Amniotic stem cell (primary cell): ENCODE measurements around the gene REXO2.

Source experiments
- DNase-seq: peaks from one replicate; lab custom pipeline; 2025; lab: John Stamatoyannopoulos, UW

REXO2 gene

GRCh38 chr11:114439229-114440120 lies at the start of gene REXO2:
Gene REXO2, plus strand, starts transcription at chr11:114439467. Its CDS starts 62 bp downstream, at chr11:114439529.
- peak; percentile 82 for DNase-seq

DNA sequence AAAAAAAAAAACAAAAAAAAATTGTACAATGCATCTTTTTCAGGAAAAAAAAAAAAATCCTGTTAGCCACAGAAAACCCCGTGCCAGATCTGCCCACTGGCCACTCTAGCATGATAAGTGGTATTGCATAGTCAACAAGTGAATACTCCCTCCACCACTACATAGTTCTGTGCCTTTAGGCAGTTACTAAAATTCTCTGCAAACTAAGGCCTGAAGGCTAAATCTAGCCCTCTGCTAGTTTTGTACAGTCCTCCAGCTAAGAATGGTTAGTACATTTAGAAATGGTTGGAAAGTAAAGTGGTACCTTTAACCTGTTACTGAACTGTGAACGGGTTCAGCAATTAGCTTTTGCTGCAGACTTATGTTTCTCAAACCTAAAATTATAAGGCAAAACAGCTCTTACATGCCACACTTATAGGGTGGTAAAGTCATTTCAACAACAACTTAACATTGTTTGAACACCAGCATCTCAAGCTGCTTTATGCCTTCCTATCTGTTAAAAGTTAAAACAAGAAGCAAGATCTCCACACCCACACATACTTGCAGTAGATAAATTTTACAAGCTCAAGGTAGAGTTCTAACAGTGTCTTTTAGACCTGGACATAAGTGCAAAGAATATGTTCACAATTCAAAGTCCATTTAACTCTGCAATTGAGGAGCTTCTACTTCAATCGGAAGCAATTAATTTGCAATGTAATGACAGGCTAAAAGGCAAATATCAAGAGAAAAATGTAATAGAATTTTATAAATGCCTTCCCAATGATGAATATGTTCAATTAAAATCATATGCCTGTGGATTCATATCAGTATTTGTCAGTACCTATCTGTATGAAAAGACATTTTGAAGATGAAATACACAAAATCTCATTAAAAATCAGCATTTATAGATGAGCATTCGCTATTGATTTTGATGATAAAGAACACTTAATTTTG lies 46.3 kb upstream of the REXO2 start:
- no peak for DNase-seq

- no peak for DNase-seq
These were observed 43.5 kb upstream of the REXO2 start for GRCh38 chr11:114395736-114396135.

GRCh38 chr11:114396916-114397315 lies 42.4 kb upstream of the REXO2 start:
- no peak for DNase-seq

DNA sequence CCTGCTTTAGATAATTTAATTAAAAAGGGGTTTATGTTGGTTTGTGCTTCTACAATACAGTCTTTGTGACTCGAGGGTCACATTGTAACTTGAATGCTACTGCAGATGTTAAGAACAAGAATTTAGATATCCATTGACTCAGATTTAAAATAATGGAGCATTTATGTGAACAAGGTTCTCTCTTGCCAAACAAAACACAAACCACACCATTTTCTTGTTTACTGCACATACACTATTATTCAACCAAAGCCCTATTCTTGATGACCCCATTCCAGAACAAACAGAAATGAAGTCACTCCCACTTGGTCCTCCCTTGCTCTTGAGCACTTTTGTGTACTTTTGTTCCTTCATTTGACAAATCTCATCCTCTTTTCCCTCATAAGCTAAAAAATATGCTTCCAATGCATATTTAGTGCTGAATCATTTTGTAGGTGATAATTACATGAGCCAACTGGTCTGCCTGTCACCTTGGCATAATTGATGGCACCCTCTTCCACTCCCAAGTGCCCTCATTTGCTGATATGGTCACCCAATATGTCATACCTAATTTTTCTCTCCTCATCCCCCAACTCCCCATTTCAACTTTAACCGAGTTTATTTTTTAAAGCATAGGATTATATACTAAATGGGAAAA lies 41.8 kb upstream of the REXO2 start:
- no peak for DNase-seq

GRCh38 chr11:114398303-114398920 lies 40.9 kb upstream of the REXO2 start:
- DNase-seq: no peak

- peak; percentile 52 for DNase-seq
These were observed 39.6 kb upstream of the REXO2 start for GRCh38 chr11:114399490-114400215.

- peak; percentile 97 for DNase-seq
These were observed 38.9 kb upstream of the REXO2 start, which contains the start of the genes C11orf71 and RBM7 for GRCh38 chr11:114400216-114400914. Gene C11orf71, minus strand, starts transcription at chr11:114400511. Its CDS starts 180 bp downstream, at chr11:114400331. Gene RBM7, plus strand, starts transcription at chr11:114400666. Its CDS starts 6 bp downstream, at chr11:114400672.

DNA sequence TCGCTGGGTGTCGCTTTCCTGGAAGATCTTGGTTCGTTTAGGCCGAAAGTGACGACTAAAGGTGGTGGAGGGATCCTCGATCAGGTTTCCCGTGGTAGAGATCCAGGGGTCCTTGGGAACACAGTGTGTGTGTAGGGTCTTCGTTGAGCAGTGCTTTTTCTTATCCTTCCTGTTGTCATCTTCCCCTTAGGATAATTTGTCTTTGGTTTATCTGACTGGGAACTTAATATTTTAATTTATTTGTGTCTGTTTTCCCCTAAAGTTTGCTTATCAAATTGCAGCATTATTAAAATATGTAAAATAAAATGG lies 38.4 kb upstream of the REXO2 start:
- DNase-seq: no peak

DNA sequence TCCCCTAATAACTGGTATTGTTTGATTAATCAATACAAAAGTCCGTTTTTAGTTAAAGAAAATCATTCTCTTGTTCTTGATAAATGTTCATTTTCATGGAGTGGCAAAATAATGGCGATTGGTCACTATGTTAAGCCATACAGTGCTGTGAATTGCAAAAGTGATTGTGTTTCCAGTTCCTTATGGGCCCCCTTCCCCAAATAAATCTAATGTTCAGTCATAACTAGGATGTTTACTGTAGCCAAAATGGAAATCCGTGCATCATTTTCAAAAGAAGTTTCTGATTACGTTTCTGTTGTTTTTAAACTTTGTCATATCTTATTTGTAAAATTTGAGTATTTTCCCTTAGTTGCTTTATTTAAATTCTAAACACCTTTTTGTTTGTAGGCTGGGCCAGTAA lies 38.0 kb upstream of the REXO2 start:
- no peak for DNase-seq

DNA sequence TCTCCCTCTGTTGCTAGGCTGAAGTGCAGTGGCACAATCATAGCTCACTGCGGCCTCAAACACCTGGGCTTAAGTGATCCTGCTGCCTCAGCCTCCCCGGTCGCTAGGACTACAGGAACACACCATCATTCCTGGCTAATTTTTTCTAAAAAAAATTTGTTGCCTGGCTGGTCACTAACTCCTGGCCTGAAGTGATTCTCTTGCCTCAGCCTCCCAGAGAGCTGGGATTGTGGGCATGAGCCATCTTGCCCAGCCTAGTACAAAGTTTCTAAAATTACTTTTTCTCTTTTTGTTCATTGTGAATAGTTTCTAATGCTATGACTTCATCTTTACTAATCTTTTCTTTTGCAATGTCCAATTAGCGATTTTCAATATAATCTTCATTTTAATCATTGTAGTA lies 26.3 kb upstream of the REXO2 start:
- no peak for DNase-seq

- no peak for DNase-seq
These were observed 25.3 kb upstream of the REXO2 start for GRCh38 chr11:114413958-114414357.

DNA sequence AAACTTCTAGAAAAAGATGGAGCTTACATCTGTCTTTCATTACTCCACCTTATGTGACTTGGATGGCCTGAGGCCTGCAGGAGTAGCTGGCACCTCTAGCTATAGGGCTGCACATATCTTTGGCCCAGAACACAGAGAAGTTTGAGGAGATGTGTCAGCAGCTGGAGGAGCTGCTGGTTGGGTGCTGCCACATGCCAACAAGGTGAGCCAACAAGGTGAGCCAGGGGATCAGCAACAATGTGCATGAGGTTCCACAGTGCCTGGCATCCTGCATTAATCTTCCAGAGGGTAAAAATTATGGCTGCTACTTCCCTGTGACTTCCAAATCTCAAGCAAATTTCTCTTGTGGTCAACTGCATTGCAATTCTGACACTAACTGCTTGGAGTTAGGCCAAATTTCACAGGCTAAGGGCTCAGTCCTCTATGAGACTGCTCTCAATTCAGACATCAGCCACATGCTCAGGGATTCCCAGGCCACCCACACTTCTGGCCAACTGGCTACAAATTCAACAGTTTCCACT lies 22.8 kb upstream of the REXO2 start:
- no peak for DNase-seq

DNA sequence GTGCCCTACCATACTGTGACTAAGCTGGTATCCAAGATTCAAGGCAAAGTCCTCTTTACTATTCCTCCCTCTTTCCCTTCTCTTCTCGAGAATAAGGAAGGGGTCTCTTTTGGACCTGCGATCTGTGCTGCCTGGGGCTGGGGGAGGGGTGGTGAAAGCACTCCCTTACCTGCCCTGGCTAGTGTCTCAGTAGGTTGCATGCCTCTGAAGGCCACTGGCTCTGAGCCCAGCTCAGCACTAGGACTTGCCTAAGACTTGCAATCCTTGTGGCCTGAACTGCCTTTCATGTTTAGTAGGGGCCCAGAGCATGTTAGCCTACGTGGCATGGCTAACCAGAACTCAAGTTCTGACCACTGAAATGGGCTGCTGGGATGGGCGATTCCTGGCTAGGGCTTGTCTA lies 13.0 kb upstream of the REXO2 start:
- no peak for DNase-seq

DNA sequence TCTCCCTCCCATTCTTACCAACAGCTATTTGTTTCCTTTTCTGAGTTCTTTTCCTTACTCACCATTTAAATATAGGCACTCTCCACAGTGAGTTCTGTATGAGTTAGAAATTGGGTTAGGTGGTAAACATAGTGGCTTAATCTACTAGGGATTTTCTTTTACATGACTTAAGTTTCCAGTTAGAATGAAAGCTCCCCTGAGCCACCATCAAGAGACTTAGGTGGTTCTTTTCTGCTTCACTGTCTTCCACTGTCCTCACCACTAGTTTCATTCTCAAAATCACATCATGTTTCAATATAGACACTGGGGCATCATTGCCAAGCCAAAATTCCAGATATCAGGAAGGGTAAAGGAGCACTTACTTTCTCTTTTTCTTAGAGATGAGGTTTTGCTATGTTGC lies 9.0 kb upstream of the REXO2 start:
- no peak for DNase-seq

- DNase-seq: no peak
These were observed 6.4 kb upstream of the REXO2 start for GRCh38 chr11:114432893-114433292.

GRCh38 chr11:114433376-114433775 lies 5.9 kb upstream of the REXO2 start:
- no peak for DNase-seq

- no peak for DNase-seq
These were observed 964 bp upstream of the REXO2 start for GRCh38 chr11:114438303-114438702.

DNA sequence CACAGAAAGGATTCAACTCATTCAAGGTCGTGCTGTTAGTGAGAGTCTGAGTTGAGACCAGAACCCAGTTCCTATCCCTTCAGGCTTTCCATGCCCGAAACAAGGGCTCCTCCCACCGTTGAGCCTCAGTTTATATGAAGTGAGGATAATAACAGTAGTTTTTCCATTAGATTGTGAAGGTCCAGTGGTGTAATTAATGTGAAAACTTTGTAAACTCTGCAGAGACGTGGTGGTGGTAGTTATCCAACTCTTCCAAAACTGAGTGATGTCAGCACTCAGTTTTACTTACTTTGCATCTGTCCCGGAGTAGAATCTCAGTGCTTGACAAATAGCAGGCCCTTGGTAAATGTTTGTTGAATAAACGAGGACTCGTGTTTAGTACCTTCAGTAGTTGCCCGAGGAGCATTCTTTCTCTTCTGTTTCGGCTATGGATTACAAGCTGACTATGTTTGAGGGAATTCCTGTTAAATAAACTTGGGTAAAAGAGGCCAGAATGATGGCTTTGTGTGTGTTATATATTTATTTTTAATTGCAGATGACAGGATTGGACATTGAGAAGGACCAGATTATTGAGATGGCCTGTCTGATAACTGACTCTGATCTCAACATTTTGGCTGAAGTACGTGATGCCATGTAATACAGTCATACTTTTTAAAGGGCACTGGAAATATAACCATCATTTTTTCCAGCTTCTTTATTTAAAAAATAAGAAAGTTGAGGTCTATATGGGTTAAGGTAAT lies 1.0 kb downstream of the REXO2 start:
- peak; percentile 28 for DNase-seq
